RPMI8226 (cell line): ENCODE data around the gene PBX3.

ENCODE experiments used
- DNase-seq: peaks from one replicate; pipeline ENCODE4 v3.0.0-alpha.2; 2015

Gene PBX3

GRCh38 chr9:125883565-125884217 lies 136.5 kb downstream of the PBX3 start:
- no peak for DNase-seq

DNA sequence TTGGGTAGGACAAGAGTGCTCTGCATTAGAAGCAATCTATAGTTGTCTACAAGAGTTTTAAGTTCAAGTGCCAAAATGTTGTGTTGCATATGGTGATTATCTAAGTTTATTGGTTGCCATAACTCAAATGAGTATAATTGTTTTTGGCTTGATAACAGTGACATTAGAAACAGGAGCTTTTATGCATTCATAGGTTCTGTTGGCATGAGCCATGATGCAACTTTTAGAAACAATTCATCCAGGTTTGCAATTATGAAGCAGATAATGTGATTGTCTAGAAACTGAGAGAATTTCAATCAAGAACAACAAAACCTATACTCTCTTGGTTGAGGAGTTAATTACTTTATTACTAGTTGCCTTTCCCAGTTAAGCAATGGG lies 137.0 kb downstream of the PBX3 start:
- no peak for DNase-seq

DNA sequence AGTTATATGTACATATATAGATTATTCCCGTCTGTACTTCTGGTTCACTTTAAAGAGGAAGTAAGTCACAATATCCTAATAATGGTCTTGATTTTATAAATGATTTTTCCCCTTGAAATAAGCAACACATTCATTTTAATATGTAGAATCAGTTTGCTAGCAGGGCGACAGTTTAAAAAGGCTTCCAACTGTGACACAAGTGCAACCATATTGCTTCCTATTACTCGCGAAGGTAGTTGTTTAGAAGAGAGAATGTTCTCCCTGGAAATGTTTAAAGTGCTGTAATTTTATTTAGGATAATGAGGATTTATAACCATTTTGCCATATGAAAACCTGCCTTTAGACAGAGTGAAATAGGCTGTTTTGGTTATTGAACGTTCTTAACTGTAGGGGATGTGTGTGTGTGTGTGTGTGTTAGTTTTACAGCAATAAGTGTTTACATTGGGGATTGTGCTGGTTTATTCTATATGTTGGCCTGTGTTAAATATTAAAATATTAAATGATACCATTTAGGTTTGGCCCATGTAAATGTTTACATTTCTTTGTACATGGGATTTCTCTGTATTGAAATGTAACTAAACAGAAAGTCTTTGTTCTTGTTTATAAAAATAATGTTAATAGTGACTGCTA lies 138.3 kb downstream of the PBX3 start:
- no peak for DNase-seq

- no peak for DNase-seq
Observed at GRCh38 chr9:125886365-125886764, 139.2 kb downstream of the PBX3 start.

GRCh38 chr9:125887172-125887571 lies 140.0 kb downstream of the PBX3 start:
- no peak for DNase-seq

DNA sequence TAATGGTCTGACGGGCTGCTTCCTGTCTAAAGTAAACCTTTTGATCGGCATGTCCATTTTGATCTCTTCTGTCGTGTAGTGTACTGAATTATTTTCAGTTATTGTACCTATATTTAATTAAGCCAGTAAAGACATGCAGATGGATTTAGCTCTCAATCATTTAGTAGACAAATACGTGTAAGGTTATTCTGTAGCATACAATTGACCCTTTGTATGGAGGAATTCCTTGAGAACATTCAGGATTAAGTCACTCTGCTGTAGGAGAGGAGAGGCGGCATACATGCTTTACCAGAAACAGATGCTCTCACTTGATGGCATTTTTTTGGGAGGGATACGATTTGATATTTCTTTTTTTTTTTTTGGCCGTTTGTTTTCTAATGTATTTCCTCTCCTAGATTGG lies 141.0 kb downstream of the PBX3 start:
- DNase-seq, result no peak

- no peak for DNase-seq
Observed at GRCh38 chr9:125889112-125889475, 141.9 kb downstream of the PBX3 start.

DNA sequence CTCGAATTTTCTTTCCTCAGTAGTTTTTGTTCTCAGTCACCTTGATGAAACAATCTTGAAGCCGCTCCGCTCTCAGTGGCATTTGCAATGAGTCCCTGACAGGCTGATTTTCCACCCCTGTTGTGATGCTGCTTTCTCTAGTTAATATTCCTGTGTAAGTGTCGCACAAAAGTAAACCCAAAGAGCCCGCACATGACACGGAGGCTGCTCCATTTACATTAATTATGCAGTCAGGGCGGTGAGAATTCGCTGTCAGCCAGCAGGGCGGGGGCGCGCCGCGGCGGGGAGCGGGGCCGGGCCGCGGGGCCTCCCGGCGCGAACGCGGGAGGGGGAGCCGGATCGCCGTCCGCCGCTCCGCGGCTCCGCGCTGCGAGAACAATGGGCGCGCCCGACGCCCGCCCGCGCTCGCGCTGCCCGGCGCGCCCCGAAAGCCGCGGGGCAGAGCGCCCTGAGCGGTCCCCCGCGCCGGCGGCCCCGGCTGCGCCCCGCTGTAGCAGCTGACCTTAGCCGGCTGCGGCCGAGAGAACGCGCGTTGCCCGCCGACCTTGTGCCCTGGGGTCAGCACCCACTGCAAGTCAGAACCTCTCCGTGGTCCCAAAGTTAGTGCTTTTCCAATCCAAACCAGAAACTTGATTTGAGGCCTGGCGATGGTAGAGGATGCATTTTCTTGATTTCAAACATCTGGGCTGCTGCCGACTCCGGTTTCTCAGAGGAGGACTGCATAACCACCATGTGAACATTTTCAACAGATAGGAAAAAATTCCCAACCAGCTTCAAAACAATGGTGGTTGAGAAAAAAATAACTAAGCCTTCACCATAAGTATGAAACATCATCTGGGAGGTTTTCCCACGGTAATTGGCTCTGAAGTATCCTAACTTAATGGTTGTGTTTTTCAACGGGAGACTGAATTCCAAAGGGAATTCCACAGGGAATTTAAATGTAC lies 142.6 kb downstream of the PBX3 start:
- DNase-seq, result no peak

DNA sequence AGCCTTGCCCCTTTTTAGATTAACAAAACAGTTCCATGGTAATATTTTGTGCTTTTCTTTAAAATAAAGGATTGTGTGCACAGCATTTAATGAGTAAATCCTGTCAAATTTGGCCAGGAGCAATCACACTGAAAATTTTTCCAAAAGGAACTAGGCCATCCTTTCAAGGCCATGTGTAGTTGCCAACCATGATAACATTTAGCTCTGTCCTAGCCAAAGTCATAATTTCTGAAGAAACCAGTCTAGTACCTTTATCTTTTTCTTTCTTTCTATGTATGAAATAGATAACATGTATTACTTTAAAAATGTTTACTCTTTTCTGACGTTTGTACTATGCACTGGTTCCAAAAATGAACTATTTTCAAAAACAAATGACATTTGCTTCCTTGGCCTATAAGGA lies 143.7 kb downstream of the PBX3 start:
- no peak for DNase-seq

DNA sequence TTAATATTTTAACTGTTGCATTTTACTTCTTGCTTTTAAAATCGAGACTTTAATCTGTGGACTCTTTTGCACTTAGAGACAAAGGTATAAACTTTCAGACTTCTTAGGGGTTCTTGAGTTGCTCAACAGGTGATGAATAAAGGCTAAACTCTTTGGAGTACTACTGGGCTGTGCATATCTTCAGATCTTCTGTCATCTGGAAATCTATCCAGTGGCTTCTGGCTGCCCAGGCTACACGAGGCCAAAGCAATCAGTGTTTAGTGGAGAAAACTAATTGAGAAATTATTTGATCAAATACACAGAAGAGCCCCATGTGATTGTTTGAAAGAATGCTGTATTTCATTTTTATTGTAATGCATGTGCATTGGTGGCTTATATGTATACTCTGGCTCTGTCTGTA lies 146.1 kb downstream of the PBX3 start:
- no peak for DNase-seq

- DNase-seq, result no peak
Observed at GRCh38 chr9:125894566-125894965, 147.4 kb downstream of the PBX3 start.

DNA sequence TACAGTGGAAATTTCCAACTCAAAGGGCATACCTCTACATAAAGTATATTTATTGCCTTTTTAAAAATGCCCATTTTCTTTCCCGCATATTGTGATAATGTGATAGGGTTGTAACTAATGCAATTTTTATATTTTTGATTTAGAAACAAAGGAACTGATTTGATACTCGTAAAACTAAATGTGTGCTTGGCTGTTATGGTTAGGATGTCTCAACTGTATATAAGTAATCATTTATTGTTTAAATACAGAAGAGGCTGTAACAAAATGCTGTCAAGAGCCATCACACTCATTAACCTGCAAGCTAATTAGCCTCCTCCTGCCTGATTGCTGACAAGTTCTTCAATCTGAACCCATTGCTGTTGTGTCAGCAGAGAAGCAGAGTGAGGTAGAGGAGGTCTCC lies 149.2 kb downstream of the PBX3 start:
- no peak for DNase-seq

GRCh38 chr9:125896964-125897363 lies 149.8 kb downstream of the PBX3 start:
- no peak for DNase-seq

DNA sequence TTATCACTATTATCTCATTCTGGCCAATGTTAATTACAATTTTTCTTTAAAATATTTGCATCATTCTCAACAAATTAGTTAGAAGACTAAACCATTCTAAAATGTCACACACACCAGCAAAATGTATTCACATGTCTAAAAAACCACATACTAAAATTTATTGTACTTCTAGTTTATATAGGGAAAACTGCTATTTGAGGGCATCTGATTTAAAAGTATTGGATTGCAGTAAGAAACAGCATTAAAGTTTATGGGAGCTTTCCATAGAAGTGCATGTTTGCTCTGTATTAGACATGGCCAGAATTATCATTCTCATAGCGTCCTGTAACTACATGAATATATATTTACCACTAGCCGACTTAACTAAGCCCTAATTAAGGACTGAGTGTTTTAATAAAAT lies 150.3 kb downstream of the PBX3 start:
- no peak for DNase-seq

- no peak for DNase-seq
Observed at GRCh38 chr9:125902214-125902613, 155.0 kb downstream of the PBX3 start.

DNA sequence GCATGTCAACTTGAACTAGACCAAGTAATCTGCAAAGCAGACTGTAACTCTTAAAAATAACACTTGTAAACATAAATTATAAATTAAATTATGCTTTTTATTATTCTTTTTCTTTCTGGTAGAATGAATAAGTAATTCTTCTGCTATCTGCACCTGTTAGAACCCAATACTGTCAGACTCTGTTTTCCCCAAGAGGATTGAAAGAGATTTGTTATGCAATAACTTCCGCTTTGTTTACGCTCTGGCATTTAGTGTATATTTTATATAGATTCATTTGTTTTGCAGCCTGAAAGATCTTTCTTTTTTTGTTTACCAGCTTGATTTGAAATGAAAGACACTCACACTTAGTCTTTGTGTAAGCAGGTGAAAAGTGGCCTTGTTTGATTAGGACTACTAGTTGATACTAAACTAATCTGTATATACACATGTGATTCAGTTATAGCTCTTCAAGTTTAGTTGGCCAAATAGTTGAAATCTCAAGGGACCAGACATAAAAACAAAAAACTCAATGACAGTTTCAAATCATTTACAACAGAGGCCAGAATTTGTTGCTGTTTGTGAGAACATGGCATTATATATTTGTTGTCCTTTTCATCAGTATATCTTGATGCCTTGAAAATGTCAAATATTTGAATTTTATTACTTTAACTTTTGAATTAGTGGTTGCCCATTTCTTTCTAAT lies 155.8 kb downstream of the PBX3 start:
- DNase-seq, result no peak

- DNase-seq, result no peak
Observed at GRCh38 chr9:125904155-125904851, 157.1 kb downstream of the PBX3 start.

GRCh38 chr9:125906144-125906543 lies 159.0 kb downstream of the PBX3 start:
- no peak for DNase-seq

GRCh38 chr9:125906893-125907292 lies 159.7 kb downstream of the PBX3 start:
- DNase-seq, result no peak

DNA sequence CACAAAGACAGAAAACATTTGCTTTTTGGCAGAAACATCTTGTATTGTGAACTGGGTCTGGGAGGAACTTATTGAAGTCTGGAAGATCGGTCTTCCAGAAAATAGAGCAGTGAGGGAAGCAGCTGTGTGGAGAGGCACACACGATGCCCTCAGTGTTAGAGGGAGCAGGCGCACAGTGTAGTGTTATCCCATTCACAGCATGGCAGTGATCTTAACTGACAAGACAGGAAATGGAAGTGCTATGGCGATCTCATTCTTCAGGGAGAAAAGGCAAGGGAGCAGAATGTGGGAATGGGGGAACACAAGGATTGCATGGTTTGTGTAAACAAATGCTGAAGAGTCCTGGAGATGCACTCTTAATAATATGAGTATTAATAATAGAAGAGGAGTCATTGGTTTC lies 161.0 kb downstream of the PBX3 start:
- DNase-seq, result no peak

- DNase-seq, result no peak
Observed at GRCh38 chr9:125908966-125909365, 161.8 kb downstream of the PBX3 start.

- DNase-seq, result no peak
Observed at GRCh38 chr9:125909459-125909858, 162.3 kb downstream of the PBX3 start.

- DNase-seq, result no peak
Observed at GRCh38 chr9:125910286-125910685, 163.1 kb downstream of the PBX3 start.
